ENCODE measurements around the gene DENND1A. TPM values are rescaled to one million over a fixed set of nuclear protein-coding genes. Genes with fewer than 3 reads are reported as not detected.

DENND1A gene
- total RNA-seq, 1 experiment from 2014 or later: 42.5 TPM

GRCh38 chr9:123438821-123439220 lies 491.1 kb downstream of the DENND1A start:
- Mint-ChIP-seq H3K27ac (ENCODE audit: low read depth, unreplicated experiment) (no peak overlapping the region), H3K9me3 (ENCODE audit: unreplicated experiment) (no peaks in the 10 kb centered on the region), H3K27me3 (ENCODE audit: insufficient read depth, unreplicated experiment) (no peaks in the 10 kb centered on the region), H3K4me3 (ENCODE audit: unreplicated experiment) (no peak overlapping the region), H3K4me1 (ENCODE audit: insufficient read depth, unreplicated experiment) (no peaks in the 10 kb centered on the region), H3K36me3 (ENCODE audit: insufficient read depth, unreplicated experiment) (peaks cover 31% of the 10 kb centered on the region)
- ChIA-PET POLR2A (interaction anchor here (1.0 kb wide), 1 partner anchor 9 kb away, joined by 4 read pairs; no protein-coding TSS in a partner anchor), CTCF (interaction anchor here (0.6 to 0.7 kb wide), 2 partner anchors 19 to 391 kb away, joined by 3 to 7 read pairs; no protein-coding TSS in a partner anchor)
- DNase-seq (ENCODE audit: unreplicated experiment): no peak
- TF ChIP-seq CTCF (IDR thresholded peaks at IDR 0.05; ENCODE audit: unreplicated experiment): no peak
- intact Hi-C loops (cut with micrococcal nuclease): no loop called here
- no TSS peak for BruUV-seq (replicated peaks)

GRCh38 chr9:123438321-123438720 lies 491.6 kb downstream of the DENND1A start:
- Mint-ChIP-seq H3K4me1 (ENCODE audit: insufficient read depth, unreplicated experiment) (no peaks in the 10 kb centered on the region), H3K4me3 (ENCODE audit: unreplicated experiment) (no peak overlapping the region), H3K27ac (ENCODE audit: low read depth, unreplicated experiment) (no peak overlapping the region), H3K36me3 (ENCODE audit: insufficient read depth, unreplicated experiment) (peaks cover 35% of the 10 kb centered on the region), H3K9me3 (ENCODE audit: unreplicated experiment) (no peaks in the 10 kb centered on the region), H3K27me3 (ENCODE audit: insufficient read depth, unreplicated experiment) (no peaks in the 10 kb centered on the region)
- no peak for DNase-seq (ENCODE audit: unreplicated experiment)
- intact Hi-C loops (cut with micrococcal nuclease): no loop called here
- POLR2A ChIA-PET: interaction anchor here (0.6 to 1.0 kb wide), 2 partner anchors 9 to 16 kb away, joined by 3 to 4 read pairs; no protein-coding TSS in a partner anchor
- TF ChIP-seq CTCF (IDR thresholded peaks at IDR 0.05; ENCODE audit: unreplicated experiment): no peak
- BruUV-seq (replicated peaks): no TSS peak
- CTCF ChIA-PET: interaction anchor here (0.7 kb wide), 1 partner anchor 390 kb away, joined by 7 read pairs; no protein-coding TSS in a partner anchor

GRCh38 chr9:123437201-123437600 lies 492.7 kb downstream of the DENND1A start:
- BruUV-seq (replicated peaks): no TSS peak
- TF ChIP-seq CTCF (IDR thresholded peaks at IDR 0.05; ENCODE audit: unreplicated experiment): no peak
- Mint-ChIP-seq H3K27me3 (ENCODE audit: insufficient read depth, unreplicated experiment) (no peaks in the 10 kb centered on the region), H3K4me3 (ENCODE audit: unreplicated experiment) (no peak overlapping the region), H3K9me3 (ENCODE audit: unreplicated experiment) (no peaks in the 10 kb centered on the region), H3K27ac (ENCODE audit: low read depth, unreplicated experiment) (no peak overlapping the region), H3K4me1 (ENCODE audit: insufficient read depth, unreplicated experiment) (no peaks in the 10 kb centered on the region), H3K36me3 (ENCODE audit: insufficient read depth, unreplicated experiment) (peaks cover 35% of the 10 kb centered on the region)
- ChIA-PET POLR2A (no interaction called here), CTCF (no interaction called here)
- no peak for DNase-seq (ENCODE audit: unreplicated experiment)
- intact Hi-C loops (cut with micrococcal nuclease): no loop called here

- no peak overlapping the region for H3K27ac Mint-ChIP-seq (ENCODE audit: low read depth, unreplicated experiment)
- peaks cover 35% of the 10 kb centered on the region for H3K36me3 Mint-ChIP-seq (ENCODE audit: insufficient read depth, unreplicated experiment)
- POLR2A ChIA-PET: no interaction called here
- H3K27me3 Mint-ChIP-seq (ENCODE audit: insufficient read depth, unreplicated experiment): no peaks in the 10 kb centered on the region
- H3K9me3 Mint-ChIP-seq (ENCODE audit: unreplicated experiment): no peaks in the 10 kb centered on the region
- no TSS peak for BruUV-seq (replicated peaks)
- no peak for DNase-seq (ENCODE audit: unreplicated experiment)
- no peak overlapping the region for H3K4me3 Mint-ChIP-seq (ENCODE audit: unreplicated experiment)
- TF ChIP-seq CTCF (IDR thresholded peaks at IDR 0.05; ENCODE audit: unreplicated experiment): no peak
- CTCF ChIA-PET: interaction anchor here (1.0 to 1.2 kb wide), 2 partner anchors 10 to 13 kb away, joined by 3 to 5 read pairs; no protein-coding TSS in a partner anchor
- intact Hi-C loops (cut with micrococcal nuclease): no loop called here
- H3K4me1 Mint-ChIP-seq (ENCODE audit: insufficient read depth, unreplicated experiment): no peaks in the 10 kb centered on the region
Measured at GRCh38 chr9:123435471-123435870, 494.5 kb downstream of the DENND1A start.
